Activated CD4-positive, alpha-beta memory T cell treated with anti-CD3 and anti-CD28 coated beads for 36 hours (primary cell): ENCODE results near the gene TECTB. TPM values are rescaled to one million over a fixed set of nuclear protein-coding genes. Genes with fewer than 3 reads are reported as not detected.
A peak's percentile ranks its signal among the peaks of the same experiment; 100 is the strongest.

Experiments
- CTCF ChIA-PET: fragments of 350-600 bp; sonication (Branson Sonifier 250); formaldehyde crosslinking; loops from one replicate; lab custom pipeline; 2021; ENCODE audit warnings: antibody characterized with exemption, inconsistent platforms; lab: Charles Lee
- POLR2A ChIA-PET: fragments of 350-600 bp; sonication (Branson Sonifier 250); formaldehyde crosslinking; loops from one replicate; lab custom pipeline; 2021; ENCODE audit warnings: antibody characterized with exemption; lab: Charles Lee
- DNase-seq: peaks from one replicate; pipeline ENCODE4 v3.0.0-alpha.2; 2020
- H3K27ac Mint-ChIP-seq: one replicate; pipeline ENCODE4 v1.8.0; 2021; ENCODE audit warnings: mixed read lengths
- H3K27me3 Mint-ChIP-seq: one replicate; pipeline ENCODE4 v1.8.0; 2021; ENCODE audit warnings: mixed read lengths
- H3K36me3 Mint-ChIP-seq: one replicate; pipeline ENCODE4 v1.8.0; 2021; ENCODE audit warnings: mixed read lengths
- H3K4me1 Mint-ChIP-seq: one replicate; pipeline ENCODE4 v1.8.0; 2021; ENCODE audit warnings: low read depth, mixed read lengths
- H3K4me3 Mint-ChIP-seq: one replicate; pipeline ENCODE4 v1.8.0; 2021; ENCODE audit warnings: mild to moderate bottlenecking, mixed read lengths
- H3K9me3 Mint-ChIP-seq: one replicate; pipeline ENCODE4 v1.8.0; 2021; ENCODE audit warnings: mixed read lengths
- intact Hi-C: fragments of 100-400 bp; cut with micrococcal nuclease; formaldehyde crosslinking; loops from one replicate; pipeline ENCODE4 v1.15.1; 2023
- total RNA-seq, 2 experiments: library from RNA; stranded (reverse); gene quantifications; one replicate each; pipeline ENCODE4 v1.2.3, GENCODE V29; 2021

TECTB gene
- total RNA-seq, 2 experiments from 2014 or later, result not detected

GRCh38 chr10:112296908-112297331, 13.7 kb downstream of the TECTB start:
- no peak for DNase-seq
- Mint-ChIP-seq H3K4me3 (no peak overlapping the region), H3K9me3 (no peaks in the 10 kb centered on the region), H3K27me3 (peaks cover 9% of the 10 kb centered on the region), H3K27ac (no peak overlapping the region), H3K4me1 (no peaks in the 10 kb centered on the region), H3K36me3 (no peaks in the 10 kb centered on the region)
- POLR2A ChIA-PET, result no interaction called here
- intact Hi-C loops, result no loop called here
- CTCF ChIA-PET, result no interaction called here

- peaks cover 5% of the 10 kb centered on the region for H3K27me3 Mint-ChIP-seq
- H3K4me3 Mint-ChIP-seq, result no peak overlapping the region
- no peaks in the 10 kb centered on the region for H3K4me1 Mint-ChIP-seq
- intact Hi-C loops, result no loop called here
- H3K36me3 Mint-ChIP-seq, result no peaks in the 10 kb centered on the region
- CTCF ChIA-PET, result interaction anchor here (1.0 kb wide), 1 partner anchor 9 kb away, joined by 6 read pairs; no protein-coding TSS in a partner anchor
- POLR2A ChIA-PET, result no interaction called here
- DNase-seq, result no peak
- H3K27ac Mint-ChIP-seq, result no peak overlapping the region
- H3K9me3 Mint-ChIP-seq, result no peaks in the 10 kb centered on the region
Measured at GRCh38 chr10:112298581-112298980, 15.4 kb downstream of the TECTB start.

- no peaks in the 10 kb centered on the region for H3K36me3 Mint-ChIP-seq
- H3K4me3 Mint-ChIP-seq, result no peak overlapping the region
- H3K9me3 Mint-ChIP-seq, result no peaks in the 10 kb centered on the region
- DNase-seq, result no peak
- H3K27ac Mint-ChIP-seq, result no peak overlapping the region
- ChIA-PET CTCF (no interaction called here), POLR2A (no interaction called here)
- H3K4me1 Mint-ChIP-seq, result no peaks in the 10 kb centered on the region
- intact Hi-C loops, result no loop called here
- H3K27me3 Mint-ChIP-seq, result peaks cover 5% of the 10 kb centered on the region
Measured at GRCh38 chr10:112299456-112299855, 16.3 kb downstream of the TECTB start.

- no peak overlapping the region for H3K27ac Mint-ChIP-seq
- no peaks in the 10 kb centered on the region for H3K36me3 Mint-ChIP-seq
- no peak for DNase-seq
- ChIA-PET POLR2A (no interaction called here), CTCF (no interaction called here)
- no peak overlapping the region for H3K4me3 Mint-ChIP-seq
- H3K27me3 Mint-ChIP-seq, result peaks cover 11% of the 10 kb centered on the region
- H3K4me1 Mint-ChIP-seq, result no peaks in the 10 kb centered on the region
- H3K9me3 Mint-ChIP-seq, result no peaks in the 10 kb centered on the region
- intact Hi-C loops, result no loop called here
Measured at GRCh38 chr10:112302335-112302734, 19.1 kb downstream of the TECTB start.

GRCh38 chr10:112303528-112303927, 20.3 kb downstream of the TECTB start:
- Mint-ChIP-seq H3K4me3 (no peak overlapping the region), H3K36me3 (no peaks in the 10 kb centered on the region), H3K4me1 (no peaks in the 10 kb centered on the region), H3K27me3 (peaks cover 13% of the 10 kb centered on the region), H3K9me3 (no peaks in the 10 kb centered on the region), H3K27ac (no peak overlapping the region)
- CTCF ChIA-PET, result interaction anchor here (1.3 kb wide), 1 partner anchor 12 kb away, joined by 5 read pairs; no protein-coding TSS in a partner anchor
- DNase-seq, result no peak
- POLR2A ChIA-PET, result no interaction called here
- intact Hi-C loops, result no loop called here

GRCh38 chr10:112304267-112304859, 21.2 kb downstream of the TECTB start:
- POLR2A ChIA-PET, result no interaction called here
- intact Hi-C loops, result no loop called here
- CTCF ChIA-PET, result interaction anchor here (1.2 kb wide), 1 partner anchor 167 kb away, joined by 3 read pairs; no protein-coding TSS in a partner anchor
- no peak for DNase-seq
- Mint-ChIP-seq H3K36me3 (no peaks in the 10 kb centered on the region), H3K27ac (no peak overlapping the region), H3K4me3 (no peak overlapping the region), H3K27me3 (peaks cover 13% of the 10 kb centered on the region), H3K9me3 (no peaks in the 10 kb centered on the region), H3K4me1 (no peaks in the 10 kb centered on the region)

GRCh38 chr10:112307358-112308124, 24.3 kb downstream of the TECTB start:
- DNase-seq, result peak; percentile 52
- H3K9me3 Mint-ChIP-seq, result no peaks in the 10 kb centered on the region
- no peaks in the 10 kb centered on the region for H3K4me1 Mint-ChIP-seq
- H3K27me3 Mint-ChIP-seq, result peaks cover 13% of the 10 kb centered on the region
- intact Hi-C loops, result loop anchor here (5.0 kb wide), 1 partner anchor 125 kb away; the partner anchor contains the start of gene GPAM
- CTCF ChIA-PET, result interaction anchor here (0.8 to 2.7 kb wide), 13 partner anchors 9 to 170 kb away, joined by 3 to 13 read pairs (median 3); partner anchors contain the start of gene GPAM
- H3K4me3 Mint-ChIP-seq, result no peak overlapping the region
- H3K27ac Mint-ChIP-seq, result no peak overlapping the region
- POLR2A ChIA-PET, result no interaction called here
- H3K36me3 Mint-ChIP-seq, result no peaks in the 10 kb centered on the region

GRCh38 chr10:112308125-112308502, 24.9 kb downstream of the TECTB start:
- CTCF ChIA-PET, result interaction anchor here (0.9 to 2.7 kb wide), 14 partner anchors 8 to 171 kb away, joined by 3 to 13 read pairs (median 4); partner anchors contain the start of gene GPAM
- Mint-ChIP-seq H3K27me3 (peaks cover 14% of the 10 kb centered on the region), H3K9me3 (no peaks in the 10 kb centered on the region), H3K4me3 (no peak overlapping the region), H3K4me1 (no peaks in the 10 kb centered on the region), H3K36me3 (no peaks in the 10 kb centered on the region), H3K27ac (no peak overlapping the region)
- POLR2A ChIA-PET, result no interaction called here
- DNase-seq, result no peak
- intact Hi-C loops, result loop anchor here (5.0 kb wide), 1 partner anchor 126 kb away; the partner anchor contains the start of gene GPAM

GRCh38 chr10:112311481-112311880, 28.3 kb downstream of the TECTB start:
- intact Hi-C loops, result no loop called here
- CTCF ChIA-PET, result interaction anchor here (1.2 kb wide), 1 partner anchor 160 kb away, joined by 3 read pairs; no protein-coding TSS in a partner anchor
- H3K4me3 Mint-ChIP-seq, result no peak overlapping the region
- no peaks in the 10 kb centered on the region for H3K9me3 Mint-ChIP-seq
- peaks cover 18% of the 10 kb centered on the region for H3K27me3 Mint-ChIP-seq
- POLR2A ChIA-PET, result no interaction called here
- no peaks in the 10 kb centered on the region for H3K36me3 Mint-ChIP-seq
- H3K27ac Mint-ChIP-seq, result no peak overlapping the region
- H3K4me1 Mint-ChIP-seq, result no peaks in the 10 kb centered on the region
- no peak for DNase-seq

GRCh38 chr10:112313234-112313633, 30.0 kb downstream of the TECTB start:
- POLR2A ChIA-PET, result no interaction called here
- intact Hi-C loops, result no loop called here
- Mint-ChIP-seq H3K27me3 (peaks cover 19% of the 10 kb centered on the region), H3K4me1 (no peaks in the 10 kb centered on the region), H3K27ac (no peak overlapping the region), H3K4me3 (no peak overlapping the region), H3K36me3 (no peaks in the 10 kb centered on the region), H3K9me3 (no peaks in the 10 kb centered on the region)
- CTCF ChIA-PET, result interaction anchor here (0.9 to 4.4 kb wide), 4 partner anchors 20 to 158 kb away, joined by 3 to 25 read pairs (median 6); no protein-coding TSS in a partner anchor
- DNase-seq, result no peak

GRCh38 chr10:112313911-112314310, 30.7 kb downstream of the TECTB start:
- Mint-ChIP-seq H3K9me3 (no peaks in the 10 kb centered on the region), H3K4me1 (no peaks in the 10 kb centered on the region), H3K36me3 (no peaks in the 10 kb centered on the region), H3K4me3 (no peak overlapping the region), H3K27ac (no peak overlapping the region), H3K27me3 (peaks cover 22% of the 10 kb centered on the region)
- CTCF ChIA-PET, result interaction anchor here (0.6 to 4.4 kb wide), 12 partner anchors 8 to 1312 kb away, joined by 3 to 27 read pairs (median 4); no protein-coding TSS in a partner anchor
- POLR2A ChIA-PET, result no interaction called here
- DNase-seq, result no peak
- intact Hi-C loops, result loop anchor here (2.0 kb wide), 2 partner anchors 121 to 159 kb away; no protein-coding TSS in a partner anchor
